K562 (cell line): ENCODE data around the gene AFG1L. TPM values are rescaled to one million over a fixed set of nuclear protein-coding genes. Genes with fewer than 3 reads are reported as not detected.

Experiments used
- ATAC-seq: fragments of 200-7000 bp; cut with Tn5 transposase; 3 replicates; pipeline ENCODE4 v1.9.1; 2020; ENCODE audit warnings: moderate library complexity
- BruUV-seq: library from RNA; stranded (reverse); fragments of 400-500 nt; replicated peaks from 2 replicates; lab custom pipeline; 2021; lab: Mats Ljungman, UMichigan
- CTCF ChIA-PET: fragments of 300-600 bp; formaldehyde crosslinking; extraction: SDS; loops from one replicate; lab custom pipeline; 2021; ENCODE audit warnings: low intra/inter-chr PET ratio; lab: Yijun Ruan, JAX
- POLR2A ChIA-PET: fragments of 300-600, 350-650 bp; sonication (Branson Sonifier 250); formaldehyde crosslinking; extraction: SDS; loops from one replicate; lab custom pipeline; 2021; ENCODE audit warnings: antibody characterized with exemption, inconsistent platforms; lab: Yijun Ruan, JAX
- DNase-seq, 4 experiments: peaks; one replicate each; pipeline versions ENCODE4 v3.0.0 to v3.0.0-alpha.2; 2011 to 2018; ENCODE audit warnings: low spot score in 3 of 4, mixed read lengths in 3 of 4; ENCODE audit errors: extremely low read depth in 1 of 4
- FAIRE-seq: peaks from 2 replicates; lab custom pipeline; 2011; peaks lifted over from hg19 to GRCh38; lab: Jason Lieb, UNC
- H2AFZ ChIP-seq: 2 replicates; pipeline ENCODE4 v1.6.0; 2011; ENCODE audit warnings: low read depth, low read length, control low read depth, inconsistent platforms
- H3K27ac ChIP-seq: fragments of 200-600 bp; 3 replicates; pipeline ENCODE4 v1.8.0; 2011; ENCODE audit warnings: low read depth, mild to moderate bottlenecking, control low read depth, inconsistent platforms, low read length, moderate library complexity, mixed read lengths; ENCODE audit errors: extremely low read depth
- H3K27me3 ChIP-seq, 2 experiments: fragments of 300-600 bp in 1 of 2; 2 replicates in 1 of 2; 3 replicates in 1 of 2; pipeline versions ENCODE4 v1.6.0 to v1.8.0; 2011; ENCODE audit warnings: inconsistent platforms in 2 of 2, low read length in 2 of 2, mild to moderate bottlenecking in 1 of 2, mixed read lengths in 1 of 2, moderate library complexity in 1 of 2; ENCODE audit not compliant: control insufficient read depth in 2 of 2, insufficient read depth in 2 of 2
- H3K36me3 ChIP-seq: fragments of 300-600 bp; 3 replicates; pipeline ENCODE4 v1.8.0; 2011; ENCODE audit warnings: mild to moderate bottlenecking, low read length, inconsistent platforms; ENCODE audit not compliant: control insufficient read depth, insufficient read depth
- H3K4me1 ChIP-seq, 2 experiments: fragments of 200-600 bp in 1 of 2; replicated peaks in 1 of 2; 2 replicates in 1 of 2; 3 replicates in 1 of 2; pipeline versions ENCODE4 v1.5.1 to v1.8.0; 2011; ENCODE audit warnings: inconsistent platforms in 2 of 2, low read length in 2 of 2, mild to moderate bottlenecking in 1 of 2, mixed read lengths in 1 of 2, moderate library complexity in 1 of 2; ENCODE audit not compliant: control insufficient read depth in 2 of 2, insufficient read depth in 2 of 2
- H3K4me2 ChIP-seq: 2 replicates; pipeline ENCODE4 v1.6.1; 2011; ENCODE audit warnings: low read length, control low read depth, inconsistent platforms, mixed read lengths; ENCODE audit not compliant: insufficient read depth
- H3K4me3 ChIP-seq: fragments of 200-600 bp; sonication (generic), shearing (Covaris generic); 2 replicates; pipeline ENCODE4 v1.5.1; 2016; ENCODE audit warnings: control low read depth, inconsistent platforms
- H3K79me2 ChIP-seq: fragments of 200-600 bp; 3 replicates; pipeline ENCODE4 v1.8.0; 2011; ENCODE audit warnings: low read length, inconsistent platforms; ENCODE audit not compliant: control insufficient read depth, insufficient read depth
- H3K9ac ChIP-seq, 2 experiments: 2 replicates each; pipeline versions ENCODE4 v1.6.0 to v1.6.1; 2011; ENCODE audit warnings: low read depth in 2 of 2, low read length in 2 of 2, control low read depth in 1 of 2, inconsistent platforms in 1 of 2, mild to moderate bottlenecking in 1 of 2, mixed read lengths in 1 of 2; ENCODE audit not compliant: insufficient read depth in 1 of 2
- H3K9me1 ChIP-seq: one replicate; pipeline ENCODE4 v1.6.0; 2011; ENCODE audit warnings: inconsistent platforms, mild to moderate bottlenecking, low read length, moderate library complexity; ENCODE audit not compliant: control insufficient read depth, insufficient read depth
- H3K9me3 ChIP-seq: replicated peaks from 2 replicates; pipeline ENCODE4 v1.5.1; 2011; ENCODE audit warnings: low read depth, low read length, inconsistent platforms; ENCODE audit not compliant: control insufficient read depth, insufficient read depth
- H4K20me1 ChIP-seq: replicated peaks from 2 replicates; pipeline ENCODE4 v1.6.1; 2011; ENCODE audit warnings: low read length, inconsistent platforms, mixed read lengths; ENCODE audit not compliant: control insufficient read depth, insufficient read depth
- BRD4 ChIP-seq: fragments of 200-600 bp; sonication (generic); IDR thresholded peaks from 2 replicates; pipeline ENCODE4 v1.6.1; 2017; ENCODE audit warnings: inconsistent platforms
- ESRRB ChIP-seq: fragments of 250-450 bp; sonication (Bioruptor Pico); IDR thresholded peaks from 2 replicates; pipeline ENCODE4 v1.5.0; 2020; ENCODE audit warnings: mild to moderate bottlenecking, moderate library complexity, borderline replicate concordance
- KLF16 ChIP-seq: IDR thresholded peaks from 2 replicates; pipeline ENCODE4 v1.6.1; 2016; ENCODE audit warnings: antibody characterized with exemption
- POLR3G ChIP-seq: IDR thresholded peaks from 2 replicates; pipeline ENCODE4 v1.6.1; 2011; ENCODE audit not compliant: insufficient read length, insufficient replicate concordance; ENCODE audit errors: extremely low read depth
- SIN3A ChIP-seq, 2 experiments: fragments of 150-350 bp in 1 of 2; IDR thresholded peaks; 2 replicates each; pipeline ENCODE4 v1.6.1; 2011 to 2016; ENCODE audit warnings: borderline replicate concordance in 2 of 2, low read depth in 2 of 2, low read length in 2 of 2, mild to moderate bottlenecking in 2 of 2, moderate library complexity in 2 of 2; ENCODE audit not compliant: control insufficient read depth in 1 of 2
- TBP ChIP-seq: optimal IDR thresholded peaks from 2 replicates; pipeline ENCODE3; 2011; ENCODE audit warnings: low read depth, low read length, improper control_type of control experiment
- TFE3 ChIP-seq: fragments of 450-650 bp; formaldehyde crosslinking; IDR thresholded peaks from 2 replicates; pipeline ENCODE4 v1.4.0; 2020; ENCODE audit warnings: mild to moderate bottlenecking, mixed read lengths
- TRIM24 ChIP-seq, 2 experiments: fragments of 450-650 bp; IDR thresholded peaks; 2 replicates each; pipeline ENCODE4 v1.6.1; 2016
- TSHZ1 ChIP-seq: fragments of 250-450 bp; sonication (Bioruptor Pico); IDR thresholded peaks from 2 replicates; pipeline ENCODE4 v1.4.0; 2020; ENCODE audit warnings: mild to moderate bottlenecking, moderate library complexity
- ZNF449 ChIP-seq: fragments of 250-450 bp; sonication (Bioruptor Pico); IDR thresholded peaks from 2 replicates; pipeline ENCODE4 v1.8.0; 2022; ENCODE audit warnings: moderate library complexity, mild to moderate bottlenecking, inconsistent platforms
- ZNF584 ChIP-seq: fragments of 200-800 bp; sonication (Bioruptor generic); IDR thresholded peaks from 2 replicates; pipeline ENCODE4 v1.6.1; 2016; ENCODE audit warnings: low read depth, mild to moderate bottlenecking, missing genetic modification characterization, missing compliant biosample characterization
- WGBS: fragments of 100-300 bp; shearing (Covaris generic); methylation state at CpG from one replicate; pipeline ENCODE4 v1.1.6; 2016; ENCODE audit warnings: low coverage, mixed read lengths; ENCODE audit not compliant: insufficient coverage; ENCODE audit errors: missing lambda C conversion rate; 5-methylcytosine and 5-hydroxymethylcytosine counted together
- in situ Hi-C: fragments of 300-500 bp; cut with MboI; formaldehyde crosslinking; loops from 4 replicates; pipeline ENCODE4 v1.15.0; 2018; ENCODE audit warnings: inconsistent platforms, mixed read lengths
- intact Hi-C: fragments of 100-400 bp; cut with micrococcal nuclease; formaldehyde crosslinking; loops from 2 replicates; pipeline ENCODE4 v1.14.2; 2022
- polyA plus RNA-seq, 8 experiments: library from polyadenylated mRNA; depleted of rRNA in 4 of 8; stranded (reverse) in 5 of 8; unstranded in 3 of 8; fragments of >200 nt; fragmentation: Nextera tagmentation in 2 of 8; fragmentation: Illumina TruSeq in 1 of 8; extraction: Ambion mirVana in 2 of 8; extraction: Trizol in 1 of 8; gene quantifications; 2 replicates each; pipeline versions ENCODE4 v1.2.1 to v1.2.3, GENCODE V29; 2011 to 2014; ENCODE audit warnings: inconsistent platforms in 1 of 8, missing spikeins in 1 of 8
- total RNA-seq, 7 experiments: library from RNA; depleted of rRNA in 6 of 7; stranded (reverse); fragments of >200 nt in 6 of 7; fragmentation: Illumina TruSeq in 2 of 7; extraction: Trizol in 2 of 7; gene quantifications; 2 replicates each; pipeline versions ENCODE4 v1.2.1 to v1.2.3, GENCODE V29; 2011 to 2021; ENCODE audit warnings: low replicate concordance in 1 of 7
- TF ChIP-seq, protein P1 (sequence below): fragments of 450-650 bp; IDR thresholded peaks from 2 replicates; pipeline ENCODE4 v1.6.1; 2017; ENCODE audit warnings: antibody characterized with exemption

Gene AFG1L
- total and polyA plus RNA-seq, 9 of the 15 experiments (the other 6 are each of a cell fraction or from before 2014, with no cell fraction given), result 2.2 to 15.5 (median 5.8) TPM

- Histone ChIP-seq H3K27me3 (no peaks in the 10 kb centered on the region), H4K20me1 (no peaks in the 10 kb centered on the region), H3K79me2 (no peaks in the 10 kb centered on the region), H3K9me3 (no peaks in the 10 kb centered on the region), H3K9me1 (no peaks in the 10 kb centered on the region), H3K4me1 (no peaks in the 10 kb centered on the region), H2AFZ (no peak overlapping the region), H3K9ac (no peak overlapping the region), H3K27ac (no peak overlapping the region), H3K4me3 (no peak overlapping the region), H3K36me3 (no peaks in the 10 kb centered on the region), H3K4me2 (no peak overlapping the region)
- in situ Hi-C loops (no loop called here), intact Hi-C loops (no loop called here)
- ChIA-PET CTCF (no interaction called here), POLR2A (interaction anchor here (0.8 to 1.2 kb wide), 2 partner anchors 16 to 18 kb away, joined by 3 read pairs; no protein-coding TSS in a partner anchor)
- BruUV-seq, result no TSS peak
- FAIRE-seq, result no peak
- ATAC-seq, result no peak
- no peak for DNase-seq
- 74% methylated on average over 8 of the region's 8 CpGs for WGBS
- TF ChIP-seq TBP (no peak), KLF16 (no peak), TFE3 (CRISPR knock-in tag) (no peak), TRIM24 (IDR thresholded peaks at IDR 0.05) (no peak), POLR3G (no peak), ESRRB (CRISPR knock-in tag) (no peak), TSHZ1 (no peak), ZNF449 (CRISPR knock-in tag) (no peak), BRD4 (no peak), SIN3A (IDR thresholded peaks at IDR 0.05; ENCODE audit: borderline replicate concordance in 2 of 2, control insufficient read depth in 1 of 2, low read depth in 2 of 2, low read length in 2 of 2) (no peak), ZNF584 (no peak)
- TF ChIP-seq, protein P1, sequence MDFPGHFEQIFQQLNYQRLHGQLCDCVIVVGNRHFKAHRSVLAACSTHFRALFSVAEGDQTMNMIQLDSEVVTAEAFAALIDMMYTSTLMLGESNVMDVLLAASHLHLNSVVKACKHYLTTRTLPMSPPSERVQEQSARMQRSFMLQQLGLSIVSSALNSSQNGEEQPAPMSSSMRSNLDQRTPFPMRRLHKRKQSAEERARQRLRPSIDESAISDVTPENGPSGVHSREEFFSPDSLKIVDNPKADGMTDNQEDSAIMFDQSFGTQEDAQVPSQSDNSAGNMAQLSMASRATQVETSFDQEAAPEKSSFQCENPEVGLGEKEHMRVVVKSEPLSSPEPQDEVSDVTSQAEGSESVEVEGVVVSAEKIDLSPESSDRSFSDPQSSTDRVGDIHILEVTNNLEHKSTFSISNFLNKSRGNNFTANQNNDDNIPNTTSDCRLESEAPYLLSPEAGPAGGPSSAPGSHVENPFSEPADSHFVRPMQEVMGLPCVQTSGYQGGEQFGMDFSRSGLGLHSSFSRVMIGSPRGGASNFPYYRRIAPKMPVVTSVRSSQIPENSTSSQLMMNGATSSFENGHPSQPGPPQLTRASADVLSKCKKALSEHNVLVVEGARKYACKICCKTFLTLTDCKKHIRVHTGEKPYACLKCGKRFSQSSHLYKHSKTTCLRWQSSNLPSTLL, result no peak
These were observed 182.1 kb downstream of the AFG1L start for GRCh38 chr6:108476847-108477430.
